ENCODE results near the gene HOXA11.

HOXA11 gene

GRCh38 chr7:27185013-27185853, at the start of gene HOXA11:
TSS of gene HOXA11 (minus strand) at chr7:27185232. CDS start at chr7:27185144, 88 bp downstream.
- DNase-seq, result peak; percentile 98

GRCh38 chr7:27229448-27229847, 44.4 kb upstream of the HOXA11 start:
- DNase-seq, result no peak

GRCh38 chr7:27224983-27225934, 40.2 kb upstream of the HOXA11 start:
- DNase-seq, result no peak

- no peak for DNase-seq
These were observed 39.0 kb upstream of the HOXA11 start for GRCh38 chr7:27223941-27224575.

GRCh38 chr7:27221201-27221797, 36.3 kb upstream of the HOXA11 start:
- no peak for DNase-seq

- DNase-seq, result no peak
These were observed 35.5 kb upstream of the HOXA11 start for GRCh38 chr7:27220440-27220955.

GRCh38 chr7:27219821-27220220, 34.8 kb upstream of the HOXA11 start:
- no peak for DNase-seq

- no peak for DNase-seq
These were observed 32.9 kb upstream of the HOXA11 start for GRCh38 chr7:27217951-27218350.

GRCh38 chr7:27215356-27215755, 30.3 kb upstream of the HOXA11 start:
- no peak for DNase-seq

- DNase-seq, result no peak
These were observed 29.4 kb upstream of the HOXA11 start for GRCh38 chr7:27214239-27214950.

- DNase-seq, result no peak
These were observed 28.6 kb upstream of the HOXA11 start for GRCh38 chr7:27213433-27214238.

- no peak for DNase-seq
These were observed 27.7 kb upstream of the HOXA11 start for GRCh38 chr7:27212497-27213432.

- no peak for DNase-seq
These were observed 26.8 kb upstream of the HOXA11 start for GRCh38 chr7:27211764-27212204.

GRCh38 chr7:27211084-27211446, 26.0 kb upstream of the HOXA11 start:
- DNase-seq, result no peak

GRCh38 chr7:27210441-27211083, 25.5 kb upstream of the HOXA11 start:
- DNase-seq, result no peak

GRCh38 chr7:27209933-27210440, 25.0 kb upstream of the HOXA11 start:
- no peak for DNase-seq

GRCh38 chr7:27208998-27209397, 24.0 kb upstream of the HOXA11 start:
- no peak for DNase-seq

- no peak for DNase-seq
These were observed 22.4 kb upstream of the HOXA11 start for GRCh38 chr7:27207348-27207985.

Data from HCEC 1CT (cell line).